HG02870 (cell line): ENCODE results near the gene UBR3.
"Not testable (repeated sequence)": the region's sequence is repeated elsewhere in the genome, so short reads cannot be mapped to it uniquely, and the experiment has no call there.

Source experiments
- ATAC-seq: cut with Tn5 transposase; IDR thresholded peaks from one replicate; pipeline ENCODE4 v1.9.1; 2021; ENCODE audit warnings: mild to moderate bottlenecking, moderate library complexity; ENCODE audit not compliant: unreplicated experiment

UBR3 gene

GRCh38 chr2:169823996-169824372, 3.3 kb upstream of the UBR3 start:
- ATAC-seq, result no peak

- ATAC-seq, result peak; percentile 60
Measured at GRCh38 chr2:169824373-169825333, 2.6 kb upstream of the UBR3 start, which contains the start of gene METTL5. METTL5 (minus strand) TSS chr2:169824905; CDS start chr2:169824597, 308 bp downstream.

- ATAC-seq, result no peak
Measured at GRCh38 chr2:169828141-169828811, 1.0 kb downstream of the UBR3 start.

GRCh38 chr2:169834401-169834800, 7.1 kb downstream of the UBR3 start:
- ATAC-seq, result no peak

- no peak for ATAC-seq
Measured at GRCh38 chr2:169838743-169839489, 11.7 kb downstream of the UBR3 start.

- no peak for ATAC-seq
Measured at GRCh38 chr2:169839954-169840746, 12.9 kb downstream of the UBR3 start.

GRCh38 chr2:169840747-169841142, 13.5 kb downstream of the UBR3 start:
- no peak for ATAC-seq

- ATAC-seq, result not testable (repeated sequence)
Measured at GRCh38 chr2:169841625-169842024, 14.4 kb downstream of the UBR3 start.

- ATAC-seq, result no peak
Measured at GRCh38 chr2:169845016-169845415, 17.8 kb downstream of the UBR3 start.

GRCh38 chr2:169848959-169849693, 21.9 kb downstream of the UBR3 start:
- ATAC-seq, result not testable (repeated sequence)

- no peak for ATAC-seq
Measured at GRCh38 chr2:169849710-169850109, 22.5 kb downstream of the UBR3 start.

- ATAC-seq, result no peak
Measured at GRCh38 chr2:169853041-169853668, 25.9 kb downstream of the UBR3 start.

- ATAC-seq, result not testable (repeated sequence)
Measured at GRCh38 chr2:169855281-169856258, 28.3 kb downstream of the UBR3 start.

- no peak for ATAC-seq
Measured at GRCh38 chr2:169859423-169859822, 32.2 kb downstream of the UBR3 start.

- no peak for ATAC-seq
Measured at GRCh38 chr2:169860149-169860548, 32.9 kb downstream of the UBR3 start.

- ATAC-seq, result no peak
Measured at GRCh38 chr2:169862816-169863215, 35.6 kb downstream of the UBR3 start.

- ATAC-seq, result no peak
Measured at GRCh38 chr2:169865492-169865891, 38.2 kb downstream of the UBR3 start.

- ATAC-seq, result not testable (repeated sequence)
Measured at GRCh38 chr2:169866230-169866629, 39.0 kb downstream of the UBR3 start.
